ENCODE data around the gene SNTG2. TPM values are rescaled to one million over a fixed set of nuclear protein-coding genes. Genes with fewer than 3 reads are reported as not detected.
"Not testable (repeated sequence)": the region's sequence is repeated elsewhere in the genome, so short reads cannot be mapped to it uniquely, and the experiment has no call there.

Gene SNTG2
- total and polyA plus RNA-seq, 7 donors = 0.26 to 1.7 (median 0.73) TPM; not detected in 2

DNA sequence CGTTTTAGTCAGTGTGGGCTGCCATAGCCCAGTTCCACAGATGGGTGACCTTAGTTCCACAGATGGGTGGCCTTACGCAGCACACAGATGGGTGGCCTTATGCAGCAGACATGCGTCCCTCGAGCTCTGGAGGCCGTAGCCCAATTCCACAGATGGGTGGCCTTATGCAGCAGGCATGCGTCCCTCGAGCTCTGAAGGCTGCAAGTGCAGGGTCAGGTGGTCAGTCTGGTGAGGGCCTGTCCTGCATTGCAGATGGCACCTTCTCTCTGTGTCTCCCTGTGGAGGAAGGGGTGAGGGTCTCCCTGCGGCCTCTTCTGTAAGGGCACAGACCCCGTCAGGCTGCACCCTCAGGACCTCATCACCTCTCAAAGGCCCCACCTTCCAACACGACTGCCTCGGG lies 273.1 kb downstream of the SNTG2 start:
- ATAC-seq = no peak
- Histone ChIP-seq H3K4me1 (no peaks in the 10 kb centered on the region), H3K27ac (no peak overlapping the region)

DNA sequence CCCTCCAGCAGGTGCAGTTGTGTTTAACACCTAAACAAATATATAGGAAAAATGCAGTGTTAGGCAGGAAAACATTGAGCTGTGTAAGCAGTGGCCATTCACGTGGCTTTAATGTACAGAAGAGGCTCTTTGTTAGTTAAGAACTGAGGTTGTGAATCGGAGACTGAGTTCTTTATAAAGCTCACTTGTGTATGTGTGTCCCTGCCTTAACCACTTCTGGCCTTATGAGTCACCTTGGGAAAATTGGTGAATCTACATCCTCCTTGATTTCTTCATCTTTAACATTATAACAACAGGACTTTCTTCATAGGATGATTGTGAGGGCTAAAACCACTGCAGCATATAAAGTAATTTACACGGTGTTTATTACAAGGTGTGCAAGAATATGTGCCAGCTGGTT lies 274.3 kb downstream of the SNTG2 start:
- Histone ChIP-seq H3K36me3 (ENCODE audit: insufficient read depth in 1 of 2, low read depth in 1 of 2) (no peaks in the 10 kb centered on the region), H3K4me3 (no peak overlapping the region), H3K27me3 (ENCODE audit: insufficient read depth in 3 of 3, low read length in 2 of 3) (no peaks in the 10 kb centered on the region), H3K4me1 (no peaks in the 10 kb centered on the region), H3K9me3 (no peaks in the 10 kb centered on the region), H3K27ac (no peak overlapping the region)
- TF ChIP-seq, protein P1, sequence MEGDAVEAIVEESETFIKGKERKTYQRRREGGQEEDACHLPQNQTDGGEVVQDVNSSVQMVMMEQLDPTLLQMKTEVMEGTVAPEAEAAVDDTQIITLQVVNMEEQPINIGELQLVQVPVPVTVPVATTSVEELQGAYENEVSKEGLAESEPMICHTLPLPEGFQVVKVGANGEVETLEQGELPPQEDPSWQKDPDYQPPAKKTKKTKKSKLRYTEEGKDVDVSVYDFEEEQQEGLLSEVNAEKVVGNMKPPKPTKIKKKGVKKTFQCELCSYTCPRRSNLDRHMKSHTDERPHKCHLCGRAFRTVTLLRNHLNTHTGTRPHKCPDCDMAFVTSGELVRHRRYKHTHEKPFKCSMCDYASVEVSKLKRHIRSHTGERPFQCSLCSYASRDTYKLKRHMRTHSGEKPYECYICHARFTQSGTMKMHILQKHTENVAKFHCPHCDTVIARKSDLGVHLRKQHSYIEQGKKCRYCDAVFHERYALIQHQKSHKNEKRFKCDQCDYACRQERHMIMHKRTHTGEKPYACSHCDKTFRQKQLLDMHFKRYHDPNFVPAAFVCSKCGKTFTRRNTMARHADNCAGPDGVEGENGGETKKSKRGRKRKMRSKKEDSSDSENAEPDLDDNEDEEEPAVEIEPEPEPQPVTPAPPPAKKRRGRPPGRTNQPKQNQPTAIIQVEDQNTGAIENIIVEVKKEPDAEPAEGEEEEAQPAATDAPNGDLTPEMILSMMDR (IDR thresholded peaks at IDR 0.05) = no peak
- intact Hi-C loops (cut with DNase I) = no loop called here
- ATAC-seq = no peak
- DNase-seq = no peak
- 69 to 79% (median 71%) methylated on average over 3 of the region's 3 CpGs for WGBS, 3 donors

More for the DNA sequence above, 273.1 kb downstream of the SNTG2 start:
- intact Hi-C loops (cut with DNase I) = no loop called here
- TF ChIP-seq, protein P1 (IDR thresholded peaks at IDR 0.05) = no peak
- no peaks in the 10 kb centered on the region for H3K9me3 ChIP-seq
- H3K4me3 ChIP-seq = no peak overlapping the region
- WGBS, 3 donors = 77 to 82% (median 82%) methylated on average over 11 of the region's 11 CpGs
- no peak for DNase-seq
- H3K27me3 ChIP-seq (ENCODE audit: insufficient read depth in 3 of 3, low read length in 2 of 3) = no peaks in the 10 kb centered on the region
- H3K36me3 ChIP-seq (ENCODE audit: insufficient read depth in 1 of 2, low read depth in 1 of 2) = no peaks in the 10 kb centered on the region

DNA sequence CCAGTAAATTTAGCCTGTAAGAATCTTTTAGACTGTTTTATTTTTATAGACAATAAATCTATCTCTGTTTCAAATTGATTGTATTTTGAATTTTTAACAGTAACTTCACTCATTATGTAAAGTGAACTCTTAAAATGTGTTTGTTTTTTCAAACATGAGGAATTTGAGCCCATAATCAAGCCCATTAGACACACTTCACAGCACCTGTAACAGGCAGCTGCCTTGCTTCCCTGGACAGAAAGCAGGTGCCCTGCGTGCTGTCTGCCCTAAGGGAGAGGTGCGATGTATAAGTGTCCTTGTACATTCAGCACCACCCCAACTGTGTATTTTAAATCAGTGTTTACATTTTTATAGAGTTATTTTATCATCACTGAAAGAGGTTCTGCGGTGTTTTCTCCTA lies 276.1 kb downstream of the SNTG2 start:
- no peaks in the 10 kb centered on the region for H3K27me3 ChIP-seq (ENCODE audit: insufficient read depth in 3 of 3, low read length in 2 of 3)
- TF ChIP-seq, protein P1 (IDR thresholded peaks at IDR 0.05) = no peak
- no peaks in the 10 kb centered on the region for H3K4me1 ChIP-seq
- no peak for DNase-seq
- intact Hi-C loops (cut with DNase I) = no loop called here
- 74 to 86% (median 80%) methylated on average over 3 of the region's 3 CpGs for WGBS, 3 donors
- H3K9me3 ChIP-seq = no peaks in the 10 kb centered on the region
- H3K27ac ChIP-seq = no peak overlapping the region
- no peaks in the 10 kb centered on the region for H3K36me3 ChIP-seq (ENCODE audit: insufficient read depth in 1 of 2, low read depth in 1 of 2)
- ATAC-seq = no peak
- no peak overlapping the region for H3K4me3 ChIP-seq

DNA sequence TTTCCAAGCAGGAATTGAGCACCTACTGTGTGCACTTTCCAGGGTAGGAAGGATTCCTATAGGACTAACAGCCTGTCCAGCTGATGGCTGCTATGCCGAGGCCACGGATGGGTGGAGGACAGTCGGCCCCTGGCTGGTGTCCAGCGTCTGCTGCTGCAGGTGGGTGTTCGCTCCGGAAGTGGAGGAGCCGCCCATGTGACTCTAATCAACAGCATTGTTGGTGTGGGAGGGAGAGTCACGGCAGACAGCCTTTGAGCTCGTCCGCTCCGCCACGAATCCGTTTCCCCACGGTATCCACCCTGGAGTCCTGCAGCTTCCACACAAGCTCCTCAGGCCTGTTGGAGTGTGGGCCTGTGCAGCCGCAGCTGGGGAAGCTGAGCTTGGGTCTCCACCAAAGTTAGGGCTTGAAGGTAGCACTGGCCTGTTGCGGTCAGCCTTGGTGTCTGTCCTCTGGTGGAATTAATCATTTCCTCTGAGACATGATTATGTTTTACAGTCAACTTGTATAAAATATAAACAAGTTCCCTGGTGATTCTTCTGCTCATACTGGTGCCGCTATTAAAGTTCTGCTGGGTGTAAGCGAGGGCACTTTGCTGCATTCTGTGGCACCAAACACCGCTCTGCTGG lies 276.7 kb downstream of the SNTG2 start:
- intact Hi-C loops (cut with DNase I) = no loop called here
- TF ChIP-seq, protein P1 (IDR thresholded peaks at IDR 0.05) = no peak
- Histone ChIP-seq H3K4me3 (no peak overlapping the region), H3K9me3 (no peaks in the 10 kb centered on the region), H3K27me3 (ENCODE audit: insufficient read depth in 3 of 3, low read length in 2 of 3) (no peaks in the 10 kb centered on the region), H3K36me3 (ENCODE audit: insufficient read depth in 1 of 2, low read depth in 1 of 2) (no peaks in the 10 kb centered on the region), H3K4me1 (no peaks in the 10 kb centered on the region), H3K27ac (no peak overlapping the region)
- peak in 1 of 2 donors; percentile 64 for DNase-seq
- WGBS, 3 donors = 46 to 71% (median 52%) methylated on average over 19 of the region's 19 CpGs
- no peak for ATAC-seq

DNA sequence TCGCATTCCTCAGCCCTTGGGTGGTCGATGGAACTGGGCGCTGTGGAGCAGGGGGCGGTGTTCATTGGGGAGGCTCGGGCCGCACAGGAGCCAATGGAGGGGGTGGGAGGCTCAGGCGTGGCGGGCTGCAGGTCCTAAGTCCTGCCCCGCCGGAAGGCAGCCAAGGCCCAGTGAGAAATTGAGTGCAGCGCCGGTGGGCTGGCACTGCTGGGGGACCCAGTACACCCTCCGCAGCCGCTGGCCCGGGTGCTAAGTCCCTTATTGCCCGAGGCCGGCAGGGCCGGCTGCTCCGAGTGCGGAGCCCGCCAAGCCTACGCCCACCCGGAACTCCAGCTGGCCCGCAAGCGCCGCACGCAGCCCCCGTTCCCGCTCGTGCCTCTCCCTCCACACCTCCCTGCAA lies 278.9 kb downstream of the SNTG2 start:
- ATAC-seq; H3K4me1 ChIP-seq; DNase-seq; H3K27me3 ChIP-seq (ENCODE audit: insufficient read depth in 3 of 3, low read length in 2 of 3); H3K27ac ChIP-seq; intact Hi-C loops (cut with DNase I); H3K9me3 ChIP-seq; H3K36me3 ChIP-seq (ENCODE audit: insufficient read depth in 1 of 2, low read depth in 1 of 2); H3K4me3 ChIP-seq: not testable (repeated sequence)
- 94 to 97% (median 97%) methylated on average over 25 to 30 of the region's 30 CpGs for WGBS, 3 donors
